Upper lobe of left lung (tissue), 6 donors: ENCODE results near the gene ACY1. TPM values are rescaled to one million over a fixed set of nuclear protein-coding genes. Genes with fewer than 3 reads are reported as not detected.

Experiments used
- ATAC-seq, 2 donors: fragments of 200-7000 bp; cut with Tn5 transposase; one replicate each; pipeline ENCODE4 v1.9.1; 2022; ENCODE audit warnings: mild to moderate bottlenecking in 2 of 2, moderate library complexity in 2 of 2; ENCODE audit not compliant: low FRiP score in 2 of 2
- DNase-seq, 2 donors: peaks; one replicate each; pipeline ENCODE4 v3.0.0-alpha.2; 2019 to 2020
- H3K27ac ChIP-seq, 4 donors: fragments of 200-600 bp; sonication (generic); one replicate each; pipeline ENCODE4 v1.5.1; 2016 to 2019
- H3K27me3 ChIP-seq, 4 donors: fragments of 200-600 bp; sonication (generic); one replicate each; pipeline ENCODE4 v1.5.1; 2017 to 2019
- H3K36me3 ChIP-seq, 4 donors: fragments of 200-600 bp; sonication (generic); one replicate each; pipeline ENCODE4 v1.5.1; 2016 to 2019
- H3K4me1 ChIP-seq, 4 donors: fragments of 200-600 bp; sonication (generic); one replicate each; pipeline ENCODE4 v1.5.1; 2018 to 2019
- H3K4me3 ChIP-seq, 4 donors: fragments of 200-600 bp; sonication (generic); one replicate each; pipeline ENCODE4 v1.5.1; 2017 to 2019; ENCODE audit warnings: mild to moderate bottlenecking in 2 of 4, moderate library complexity in 1 of 4
- H3K9me3 ChIP-seq, 4 donors: fragments of 200-600 bp; sonication (generic); one replicate each; pipeline ENCODE4 v1.5.1; 2018 to 2019
- CTCF ChIP-seq, 6 experiments: fragments of 450-650 bp in 4 of 6; fragments of 200-600 bp in 2 of 6; sonication (generic) in 2 of 6; IDR thresholded peaks; one replicate each; pipeline ENCODE4 v1.5.1; 2016 to 2019; ENCODE audit warnings: antibody characterized with exemption in 6 of 6
- EP300 ChIP-seq, 4 donors: sonication (generic); formaldehyde crosslinking; IDR thresholded peaks; one replicate each; pipeline ENCODE4 v1.5.1; 2017; ENCODE audit warnings: antibody characterized with exemption in 4 of 4, control low read depth in 2 of 4
- POLR2A ChIP-seq, 4 donors: fragments of 450-650 bp; IDR thresholded peaks; one replicate each; pipeline ENCODE4 v1.5.1; 2016 to 2017; ENCODE audit warnings: antibody characterized with exemption in 4 of 4, mild to moderate bottlenecking in 2 of 4
- POLR2AphosphoS5 ChIP-seq, 2 donors: sonication (generic); formaldehyde crosslinking; IDR thresholded peaks; one replicate each; pipeline ENCODE4 v1.5.1; 2017; ENCODE audit warnings: antibody characterized with exemption in 2 of 2
- WGBS, 2 donors: methylation state at CpG; one replicate each; pipeline ENCODE4 v1.1.5; 2017 to 2018; 5-methylcytosine and 5-hydroxymethylcytosine counted together
- total RNA-seq, 6 donors: library from RNA; depleted of rRNA in 4 of 6; stranded (reverse); fragments of >200 nt in 4 of 6; gene quantifications; one replicate each; pipeline versions ENCODE4 v1.1.0 to v1.2.1, GENCODE V29; 2016 to 2021
- donor health status: DM: no; HTN: no; CAD: no; lungs with moderate emphysema.
- donor health status: DM: no; HTN: yes; CAD: no; lungs with severe emphysema.

ACY1 gene
- 10 to 100 TPM; 17.4 to 65.0 (median 35.9) TPM for total RNA-seq

GRCh38 chr3:51982838-51983577 is at the start of gene ACY1:
Gene ACY1 (plus strand): TSS chr3:51983535. CDS start chr3:51984065, 530 bp downstream.
- Histone ChIP-seq H3K9me3 (no peaks in the 10 kb centered on the region), H3K36me3 (no peaks in the 10 kb centered on the region), H3K27ac (peak within 1 kb of the TSS; percentile 88 to 96 (median 93)), H3K4me1 (peaks cover 19 to 33% (median 29%) of the 10 kb centered on the region in 4 donors), H3K4me3 (peak within 1 kb of the TSS; percentile 59 to 67 (median 65)), H3K27me3 (no peaks in the 10 kb centered on the region)
- peak; percentile 88 to 99 for DNase-seq
- WGBS, 2 donors: 0 to 1% methylated on average over 24 to 55 of the region's 68 CpGs
- peak; percentile 92 to 97 for ATAC-seq
- TF ChIP-seq POLR2A (IDR thresholded peaks at IDR 0.05) (peak; percentile 9 to 84 (median 57)), EP300 (IDR thresholded peaks at IDR 0.05) (no peak), CTCF (IDR thresholded peaks at IDR 0.05) (peak in 4 of 6 experiments; percentile 2 to 39 (median 20)), POLR2AphosphoS5 (IDR thresholded peaks at IDR 0.05) (peak; percentile 72 to 80)

GRCh38 chr3:51934139-51934850 is 49.0 kb upstream of the ACY1 start:
- 94 to 100% methylated on average over 6 to 11 of the region's 11 CpGs for WGBS, 2 donors
- no peak overlapping the region for H3K4me3 ChIP-seq
- peaks cover 36 to 71% (median 60%) of the 10 kb centered on the region in 4 donors for H3K36me3 ChIP-seq
- DNase-seq (no peak), ATAC-seq (no peak)
- TF ChIP-seq POLR2AphosphoS5 (IDR thresholded peaks at IDR 0.05): no peak
- no peak for TF ChIP-seq POLR2A (IDR thresholded peaks at IDR 0.05)
- TF ChIP-seq EP300 (IDR thresholded peaks at IDR 0.05): no peak
- no peak for TF ChIP-seq CTCF (IDR thresholded peaks at IDR 0.05)
- no peaks in the 10 kb centered on the region for H3K9me3 ChIP-seq
- H3K4me1 ChIP-seq: no peaks in the 10 kb centered on the region
- H3K27ac ChIP-seq: no peak overlapping the region
- H3K27me3 ChIP-seq: no peaks in the 10 kb centered on the region

- TF ChIP-seq POLR2A (IDR thresholded peaks at IDR 0.05) (no peak), CTCF (IDR thresholded peaks at IDR 0.05) (no peak), EP300 (IDR thresholded peaks at IDR 0.05) (no peak), POLR2AphosphoS5 (IDR thresholded peaks at IDR 0.05) (no peak)
- Histone ChIP-seq H3K4me3 (no peak overlapping the region), H3K9me3 (no peaks in the 10 kb centered on the region), H3K4me1 (peaks cover 0 to 8% (median 6%) of the 10 kb centered on the region in 4 donors), H3K36me3 (peaks cover 36 to 71% (median 60%) of the 10 kb centered on the region in 4 donors), H3K27me3 (no peaks in the 10 kb centered on the region), H3K27ac (no peak overlapping the region)
- ATAC-seq: no peak
- 94 to 95% methylated on average over 20 to 28 of the region's 28 CpGs for WGBS, 2 donors
- no peak for DNase-seq
Measured at GRCh38 chr3:51934991-51935885, 48.1 kb upstream of the ACY1 start.

- TF ChIP-seq CTCF (IDR thresholded peaks at IDR 0.05) (no peak), EP300 (IDR thresholded peaks at IDR 0.05) (no peak), POLR2AphosphoS5 (IDR thresholded peaks at IDR 0.05) (no peak), POLR2A (IDR thresholded peaks at IDR 0.05) (no peak)
- peak in 1 of 2 donors; percentile 12 for DNase-seq
- Histone ChIP-seq H3K27me3 (no peaks in the 10 kb centered on the region), H3K27ac (no peak overlapping the region), H3K4me3 (no peak overlapping the region), H3K36me3 (peaks cover 36 to 71% (median 59%) of the 10 kb centered on the region in 4 donors), H3K4me1 (peaks cover 8 to 17% (median 15%) of the 10 kb centered on the region in 4 donors), H3K9me3 (no peaks in the 10 kb centered on the region)
- no peak for ATAC-seq
- 94 to 96% methylated on average over 20 to 25 of the region's 25 CpGs for WGBS, 2 donors
Measured at GRCh38 chr3:51935886-51936755, 47.2 kb upstream of the ACY1 start.
